Measurements from ENCODE around the gene CTXN1.
"Not testable (repeated sequence)": the region's sequence is repeated elsewhere in the genome, so short reads cannot be mapped to it uniquely, and the experiment has no call there.

Gene CTXN1

GRCh38 chr19:7944177-7944761, 18.3 kb upstream of the CTXN1 start:
- DNase-seq (ENCODE audit: low read depth): peak; percentile 79

- peak; percentile 99 for DNase-seq (ENCODE audit: low read depth)
Measured at GRCh38 chr19:7943444-7944176, 17.7 kb upstream of the CTXN1 start, which contains the start of gene TIMM44. Gene TIMM44 (minus strand): TSS chr19:7943666. CDS start chr19:7943651, 15 bp downstream.

- DNase-seq (ENCODE audit: low read depth): no peak
Measured at GRCh38 chr19:7942981-7943443, 17.1 kb upstream of the CTXN1 start.

- DNase-seq (ENCODE audit: low read depth): no peak
Measured at GRCh38 chr19:7941895-7942596, 16.1 kb upstream of the CTXN1 start.

GRCh38 chr19:7940841-7941240, 14.9 kb upstream of the CTXN1 start:
- DNase-seq (ENCODE audit: low read depth): no peak

GRCh38 chr19:7934766-7935165, 8.8 kb upstream of the CTXN1 start:
- no peak for DNase-seq (ENCODE audit: low read depth)

GRCh38 chr19:7933828-7934725, 8.1 kb upstream of the CTXN1 start:
- DNase-seq (ENCODE audit: low read depth): no peak

GRCh38 chr19:7933411-7933810, 7.5 kb upstream of the CTXN1 start:
- DNase-seq (ENCODE audit: low read depth): no peak

- no peak for DNase-seq (ENCODE audit: low read depth)
Measured at GRCh38 chr19:7932930-7933300, 7.0 kb upstream of the CTXN1 start.

GRCh38 chr19:7932276-7932929, 6.5 kb upstream of the CTXN1 start:
- DNase-seq (ENCODE audit: low read depth): no peak

GRCh38 chr19:7931221-7932061, 5.5 kb upstream of the CTXN1 start:
- no peak for DNase-seq (ENCODE audit: low read depth)

- DNase-seq (ENCODE audit: low read depth): no peak
Measured at GRCh38 chr19:7930765-7931164, 4.8 kb upstream of the CTXN1 start.

GRCh38 chr19:7930030-7930429, 4.1 kb upstream of the CTXN1 start:
- not testable (repeated sequence) for DNase-seq (ENCODE audit: low read depth)

- no peak for DNase-seq (ENCODE audit: low read depth)
Measured at GRCh38 chr19:7928741-7929701, 3.1 kb upstream of the CTXN1 start.

- DNase-seq (ENCODE audit: low read depth): no peak
Measured at GRCh38 chr19:7928334-7928706, 2.4 kb upstream of the CTXN1 start.

- DNase-seq (ENCODE audit: low read depth): no peak
Measured at GRCh38 chr19:7927605-7928333, 1.8 kb upstream of the CTXN1 start.

GRCh38 chr19:7926727-7927604, 1.0 kb upstream of the CTXN1 start:
- no peak for DNase-seq (ENCODE audit: low read depth)
